T follicular helper cell (primary cell): ENCODE data around the gene AHNAK.
"Not testable (repeated sequence)": the region's sequence is repeated elsewhere in the genome, so short reads cannot be mapped to it uniquely, and the experiment has no call there.

Experiments
- DNase-seq: peaks from one replicate; pipeline ENCODE4 v3.0.0-alpha.2; 2020; ENCODE audit warnings: low read depth

Gene AHNAK

GRCh38 chr11:62550478-62550877, 3.9 kb upstream of the AHNAK start:
- not testable (repeated sequence) for DNase-seq

DNA sequence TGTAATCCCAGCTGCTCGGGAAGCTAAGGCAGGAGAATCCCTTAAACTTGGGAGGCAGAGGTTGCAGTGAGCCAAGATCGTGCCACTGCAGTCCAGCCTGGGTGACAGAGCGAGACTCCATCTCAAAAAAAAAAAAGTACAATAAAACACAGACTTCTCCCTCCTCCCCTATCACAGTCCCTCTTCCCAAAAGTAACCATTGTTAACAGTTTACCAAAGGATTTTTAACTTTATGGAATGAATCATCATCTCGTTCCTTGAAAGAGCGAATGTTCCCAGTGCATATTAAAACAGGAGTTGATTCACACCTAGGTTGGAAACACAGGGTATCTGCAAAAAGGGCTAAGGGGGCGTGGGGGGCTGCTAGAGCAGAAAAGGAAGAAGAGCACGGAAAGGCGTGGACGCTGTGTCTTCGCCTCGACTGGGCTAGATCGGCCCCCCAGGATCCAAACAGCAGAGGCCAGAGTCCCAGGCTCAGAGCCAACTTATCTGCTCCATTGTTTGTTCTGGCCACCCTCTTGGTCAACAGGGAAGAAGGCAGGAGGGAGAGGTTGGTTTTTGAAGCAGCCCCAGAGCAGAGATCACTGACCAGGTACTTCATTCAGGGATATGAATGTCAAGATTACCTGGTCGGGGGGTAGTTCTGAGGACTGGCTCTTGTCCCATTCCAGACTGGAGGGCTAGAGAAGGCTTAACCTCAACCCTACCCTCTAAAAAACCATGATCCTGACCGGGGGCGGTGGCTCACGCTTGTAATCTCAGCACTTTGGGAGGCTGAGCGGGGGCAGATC, 2.1 kb upstream of the AHNAK start:
- no peak for DNase-seq

- no peak for DNase-seq
These were observed 1.2 kb upstream of the AHNAK start for GRCh38 chr11:62547691-62548281.

DNA sequence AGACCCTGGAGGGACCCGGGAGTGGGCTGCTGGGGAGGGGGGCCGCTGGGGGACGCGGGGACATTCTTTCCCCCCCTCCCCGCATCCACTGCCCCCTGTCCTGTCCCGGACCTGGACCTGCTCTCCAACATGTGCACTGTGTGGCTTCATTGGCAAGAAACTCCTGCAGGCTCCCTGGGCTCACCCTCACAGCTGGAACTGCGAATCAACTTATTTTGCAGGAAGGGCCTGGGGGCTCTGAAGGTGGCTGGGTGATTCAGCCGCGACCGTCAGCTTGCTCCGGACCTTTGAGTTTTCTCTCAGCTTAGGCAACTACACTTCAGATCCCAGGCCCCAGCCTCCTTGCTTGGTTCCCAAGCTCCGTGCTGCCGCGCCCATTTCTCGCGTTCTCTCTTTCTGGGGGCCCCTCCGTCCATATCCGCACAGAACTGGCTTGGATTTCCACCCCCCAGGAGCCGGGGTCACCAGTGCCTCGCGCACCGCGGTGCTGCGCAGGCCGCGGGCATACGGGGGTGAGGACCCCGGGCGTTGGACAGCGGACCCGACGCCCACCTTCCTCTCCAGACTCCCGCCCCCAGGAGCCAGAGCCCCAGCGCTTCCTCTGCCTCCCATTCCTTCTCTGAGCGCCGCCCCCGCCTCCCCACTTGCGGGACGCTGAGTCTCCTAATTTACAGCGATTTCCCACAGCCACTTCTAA, 471 bp upstream of the AHNAK start:
- DNase-seq = no peak

DNA sequence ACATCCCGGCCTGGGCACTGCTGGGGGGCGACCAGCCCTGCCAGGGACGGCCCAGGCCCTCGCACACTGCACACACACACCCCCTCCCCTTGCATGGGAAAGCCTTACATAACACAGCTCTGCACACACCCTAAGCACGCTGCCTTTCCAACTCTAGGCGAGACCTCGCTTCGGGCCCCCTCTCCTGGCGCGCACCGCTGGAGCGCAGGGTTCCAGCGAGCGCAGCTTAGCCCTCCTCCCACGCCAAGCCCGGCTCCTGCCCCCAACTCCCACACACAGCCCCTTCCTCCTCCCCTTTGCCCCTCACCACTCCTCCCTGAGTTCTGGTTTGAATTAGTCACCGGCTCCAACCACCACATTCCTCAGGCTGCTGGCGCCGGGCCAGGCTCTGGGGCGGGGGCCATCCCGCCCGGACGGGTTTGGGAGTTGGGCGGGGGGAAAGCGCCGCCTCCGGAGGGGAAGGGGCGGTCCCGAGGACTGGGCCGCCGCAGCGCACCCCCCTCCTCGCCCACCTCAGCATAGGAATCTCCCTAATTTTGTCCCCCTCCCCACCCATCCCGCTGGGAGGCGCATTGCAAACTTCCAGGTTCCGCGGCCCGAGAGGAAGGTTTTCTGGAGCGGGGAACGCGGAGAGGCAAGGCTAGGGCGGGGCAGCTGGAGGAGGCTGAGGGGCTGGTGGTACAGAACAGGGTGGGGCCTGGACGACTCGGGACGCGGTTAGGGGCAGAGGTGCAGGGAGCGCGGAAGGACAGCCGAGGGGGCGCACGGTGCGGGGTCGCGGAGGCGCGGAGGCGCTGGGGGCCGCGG, 966 bp downstream of the AHNAK start:
- peak; percentile 63 for DNase-seq

GRCh38 chr11:62544581-62545436, 1.8 kb downstream of the AHNAK start:
- DNase-seq = no peak

- DNase-seq = no peak
These were observed 2.7 kb downstream of the AHNAK start for GRCh38 chr11:62543680-62544444.

GRCh38 chr11:62542750-62543567, 3.6 kb downstream of the AHNAK start:
- peak; percentile 55 for DNase-seq

DNA sequence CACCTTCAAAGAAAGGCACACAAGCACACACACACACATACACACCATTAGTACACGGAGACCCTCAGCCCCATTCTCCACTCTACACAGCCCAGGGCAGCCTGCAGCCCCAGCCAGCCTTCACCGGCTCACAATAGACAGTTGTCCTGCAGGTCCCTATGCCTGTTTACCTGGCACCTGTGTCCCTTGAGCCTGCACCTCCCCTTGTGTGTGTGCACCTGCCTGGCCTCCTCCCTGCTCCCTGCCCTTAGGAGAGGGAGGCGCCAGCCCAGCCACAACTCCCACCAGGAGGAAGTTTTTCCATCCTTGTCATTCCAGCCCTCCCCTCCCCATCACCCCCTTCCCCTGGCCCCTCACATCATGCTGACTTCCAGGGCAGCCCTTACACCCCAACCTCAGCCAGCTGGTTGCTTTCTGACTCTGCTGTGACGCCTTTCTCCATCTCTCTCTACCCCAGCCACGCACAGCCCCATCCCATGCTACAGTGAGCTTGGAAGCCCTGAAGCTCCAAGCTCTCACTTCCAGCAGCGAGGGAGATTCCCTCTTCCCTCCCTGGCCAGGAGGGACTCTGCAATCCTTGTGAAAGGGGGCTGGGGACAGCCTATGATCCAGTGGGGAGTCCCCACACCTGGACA, 4.4 kb downstream of the AHNAK start:
- no peak for DNase-seq

- DNase-seq = no peak
These were observed 5.6 kb downstream of the AHNAK start for GRCh38 chr11:62540804-62541701.

DNA sequence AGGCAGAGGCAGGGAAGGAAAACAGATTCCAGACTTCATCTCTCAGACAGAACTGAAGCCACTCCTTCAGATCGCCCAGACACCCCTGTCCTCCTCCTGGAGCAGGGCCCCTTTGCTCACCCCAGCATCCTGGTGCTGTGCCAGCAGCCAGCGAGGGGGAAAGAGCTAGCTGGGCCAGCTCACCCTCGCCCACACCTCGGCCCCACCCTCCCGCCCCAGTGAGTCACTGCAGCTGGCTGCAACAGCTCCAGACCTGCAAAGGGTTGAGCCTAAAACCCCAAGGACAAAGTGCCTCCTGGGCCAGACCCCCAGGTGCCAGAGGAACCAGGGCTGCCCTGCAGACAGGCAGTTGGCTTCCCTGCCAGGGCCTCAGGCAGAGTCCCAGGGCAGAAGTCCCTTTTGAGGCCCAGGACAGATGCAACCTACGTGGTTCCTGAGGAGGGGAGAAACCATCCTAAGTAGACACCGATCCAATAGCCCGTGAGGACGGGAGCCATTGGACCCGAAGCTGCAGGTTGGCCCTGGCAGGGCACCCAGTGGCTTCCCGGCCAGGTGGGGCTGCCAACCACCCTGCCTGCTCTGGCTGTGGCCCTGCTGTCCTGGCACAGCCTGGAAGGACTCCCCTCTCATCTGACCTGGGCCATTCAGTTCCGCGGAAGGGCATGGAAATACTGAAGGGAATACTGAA, 7.2 kb downstream of the AHNAK start:
- no peak for DNase-seq

GRCh38 chr11:62538470-62539237, 8.0 kb downstream of the AHNAK start:
- no peak for DNase-seq

DNA sequence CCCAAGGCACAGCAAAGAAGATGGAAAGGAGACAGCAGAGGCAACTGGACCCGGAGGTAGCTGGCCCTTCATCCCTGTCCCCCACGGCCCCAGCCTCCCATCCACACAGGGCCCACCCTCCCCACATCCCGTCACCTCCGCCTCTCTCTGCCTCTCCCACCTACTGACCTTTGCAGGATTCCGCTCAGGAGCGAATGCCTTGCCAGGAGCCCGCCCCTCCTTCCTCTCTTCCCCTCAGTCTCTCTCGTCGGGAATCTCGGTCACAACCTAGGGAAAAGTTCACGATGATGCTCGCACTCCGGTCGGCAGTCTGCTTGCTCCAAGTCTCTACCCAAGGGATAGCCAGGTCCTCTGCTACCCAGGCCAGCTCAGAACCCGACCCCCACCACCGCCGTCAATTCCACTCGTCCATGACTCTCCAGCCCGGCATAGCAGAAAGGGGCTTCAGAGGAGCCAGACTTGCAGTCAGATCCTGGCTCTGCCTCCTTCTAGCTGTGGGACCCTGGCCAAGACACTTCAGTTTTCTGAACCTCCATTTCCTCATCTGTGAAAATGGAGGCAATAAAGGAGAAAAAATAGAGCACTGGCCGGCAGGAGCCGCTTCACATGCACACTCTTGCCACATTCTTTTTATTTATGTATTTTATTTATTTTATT, 10.2 kb downstream of the AHNAK start:
- no peak for DNase-seq

DNA sequence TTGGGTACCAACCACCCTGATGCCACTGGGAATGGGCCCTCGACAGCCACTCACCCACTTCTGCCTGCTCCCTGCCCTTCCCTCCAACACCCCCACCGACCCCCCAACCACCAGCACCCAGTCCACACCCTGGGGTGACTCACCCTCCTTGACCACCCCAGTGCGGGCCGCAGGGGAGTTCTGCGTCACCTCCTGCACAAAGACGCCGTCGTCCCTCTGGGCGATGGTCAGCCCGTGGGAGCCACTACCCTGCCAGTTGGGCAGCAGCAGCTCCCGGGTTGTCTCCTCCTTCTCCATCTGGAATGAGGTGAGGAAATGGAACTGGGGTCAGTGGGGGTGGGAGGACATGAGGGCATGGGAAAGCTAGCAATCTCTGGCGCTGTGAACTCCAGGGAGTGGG, 10.8 kb downstream of the AHNAK start:
- no peak for DNase-seq

DNA sequence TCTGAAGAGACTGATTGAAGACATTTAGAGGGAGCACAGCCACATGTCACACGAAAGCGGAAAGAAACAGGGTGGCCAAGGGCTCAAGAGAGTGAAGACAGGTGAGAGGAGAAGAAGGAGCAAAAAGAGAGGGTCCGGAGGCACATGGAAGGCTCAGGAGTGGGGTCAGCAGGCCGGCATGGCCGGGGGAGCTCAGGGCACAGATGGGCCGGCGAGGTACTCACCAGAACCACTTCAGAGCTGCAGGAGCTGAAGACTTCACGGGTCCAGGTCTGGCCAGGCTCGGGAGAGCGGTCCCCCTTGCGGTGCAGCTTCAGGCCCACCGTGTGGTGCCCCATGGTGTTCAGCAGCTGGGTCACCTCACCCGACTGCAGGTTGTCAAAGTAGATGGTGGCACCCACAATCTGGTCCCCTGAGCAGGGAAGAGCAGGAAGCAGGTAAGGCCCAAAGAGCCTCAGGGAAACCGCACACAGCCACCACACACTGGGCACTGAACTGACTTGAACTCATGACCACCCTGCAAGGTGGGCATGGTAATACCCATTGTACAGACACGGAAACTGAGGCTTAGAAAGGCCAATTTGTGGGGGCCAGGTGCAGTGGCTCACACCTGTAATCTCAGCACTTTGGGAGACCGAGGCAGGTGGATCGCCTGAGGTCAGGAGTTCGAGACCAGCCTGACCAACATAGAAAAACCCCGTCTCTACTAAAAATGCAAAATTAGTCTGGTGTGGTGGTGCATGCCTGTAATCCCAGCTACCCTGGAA, 11.6 kb downstream of the AHNAK start:
- DNase-seq = no peak
